Upper lobe of left lung (tissue), 4 donors: ENCODE measurements around the gene UBAP2.

ENCODE experiments used
- CTCF ChIP-seq, 6 experiments: fragments of 450-650 bp in 4 of 6; fragments of 200-600 bp in 2 of 6; sonication (generic) in 2 of 6; IDR thresholded peaks; one replicate each; pipeline ENCODE4 v1.5.1; 2016 to 2019; ENCODE audit warnings: antibody characterized with exemption in 6 of 6
- EP300 ChIP-seq, 4 donors: sonication (generic); formaldehyde crosslinking; IDR thresholded peaks; one replicate each; pipeline ENCODE4 v1.5.1; 2017; ENCODE audit warnings: antibody characterized with exemption in 4 of 4, control low read depth in 2 of 4
- POLR2A ChIP-seq, 4 donors: fragments of 450-650 bp; IDR thresholded peaks; one replicate each; pipeline ENCODE4 v1.5.1; 2016 to 2017; ENCODE audit warnings: antibody characterized with exemption in 4 of 4, mild to moderate bottlenecking in 2 of 4
- POLR2AphosphoS5 ChIP-seq, 2 donors: sonication (generic); formaldehyde crosslinking; IDR thresholded peaks; one replicate each; pipeline ENCODE4 v1.5.1; 2017; ENCODE audit warnings: antibody characterized with exemption in 2 of 2

GRCh38 chr9:33976414-33976813 is 72.3 kb downstream of the UBAP2 start:
- TF ChIP-seq CTCF (IDR thresholded peaks at IDR 0.05) (no peak), POLR2AphosphoS5 (IDR thresholded peaks at IDR 0.05) (no peak), POLR2A (IDR thresholded peaks at IDR 0.05) (no peak), EP300 (IDR thresholded peaks at IDR 0.05) (no peak)
